ENCODE results near the gene GDE1. TPM values are rescaled to one million over a fixed set of nuclear protein-coding genes. Genes with fewer than 3 reads are reported as not detected.

GDE1 gene
- polyA plus RNA-seq, 3 donors = 23.9 to 40.5 (median 29.6) TPM

GRCh38 chr16:19460397-19460796 is 61.5 kb downstream of the GDE1 start:
- H3K27ac ChIP-seq (ENCODE audit: low read depth, low read length) = no peak overlapping the region
- WGBS, 3 donors = 82 to 92% (median 82%) methylated on average over 2 of the region's 2 CpGs

- 76 to 88% (median 83%) methylated on average over 9 of the region's 9 CpGs for WGBS, 3 donors
These were observed 63.0 kb downstream of the GDE1 start for GRCh38 chr16:19458722-19459379.

More at GRCh38 chr16:19458722-19459379, 63.0 kb downstream of the GDE1 start:
- no peak overlapping the region for H3K27ac ChIP-seq (ENCODE audit: low read depth, low read length)

Other genes with a start within 250 kb of the GDE1 start
- under 1 TPM in 1 of 3 donors, not detected in 2; 0.45 TPM for gene CLEC19A, start 236.4 kb downstream of the GDE1 start, polyA plus RNA-seq
- 1 to 10 TPM in 1 of 3 donors, under 1 TPM in 2; 0.34 to 2.0 (median 0.51) TPM for gene TMC5, start 104.2 kb downstream of the GDE1 start, polyA plus RNA-seq
- gene CCP110, start 1.8 kb upstream of the GDE1 start, polyA plus RNA-seq = 1 to 10 TPM; 2.9 to 8.2 (median 4.2) TPM
- gene VPS35L, start 33.6 kb upstream of the GDE1 start, polyA plus RNA-seq = 10 to 100 TPM; 11.9 to 44.6 (median 25.2) TPM
- 10 to 100 TPM in 1 of 3 donors, 1 to 10 TPM in 2; 5.9 to 10.9 (median 10.0) TPM for gene KNOP1, start 196.1 kb upstream of the GDE1 start, polyA plus RNA-seq
- gene IQCK, start 196.2 kb upstream of the GDE1 start, polyA plus RNA-seq = 1 to 10 TPM; 5.3 to 9.2 (median 7.5) TPM

Data from adipose tissue (tissue), 3 donors.